ENCODE results near the gene MZT1. TPM values are rescaled to one million over a fixed set of nuclear protein-coding genes. Genes with fewer than 3 reads are reported as not detected.

Gene MZT1
- total RNA-seq, 6 donors from 2014 or later = 2.2 to 9.4 (median 7.6) TPM; not detected in 1

- ATAC-seq (ENCODE audit: low FRiP score in 2 of 2) (no peak), DNase-seq (no peak)
- no peaks in the 10 kb centered on the region for H3K4me1 ChIP-seq
- H3K4me3 ChIP-seq = no peak overlapping the region
- no peaks in the 10 kb centered on the region for H3K36me3 ChIP-seq
- no peaks in the 10 kb centered on the region for H3K9me3 ChIP-seq
- H3K27ac ChIP-seq = no peak overlapping the region
- H3K27me3 ChIP-seq = no peaks in the 10 kb centered on the region
- no peak for TF ChIP-seq CTCF (IDR thresholded peaks at IDR 0.05)
Observed at GRCh38 chr13:72677431-72677830, 50.0 kb downstream of the MZT1 start.

GRCh38 chr13:72666391-72666790 lies 61.0 kb downstream of the MZT1 start:
- Histone ChIP-seq H3K9me3 (no peaks in the 10 kb centered on the region), H3K4me3 (no peak overlapping the region), H3K27me3 (no peaks in the 10 kb centered on the region), H3K36me3 (no peaks in the 10 kb centered on the region), H3K27ac (no peak overlapping the region), H3K4me1 (no peaks in the 10 kb centered on the region)
- DNase-seq (no peak), ATAC-seq (ENCODE audit: low FRiP score in 2 of 2) (no peak)
- 93 to 95% methylated on average over 1 of the region's 1 CpG for WGBS, 2 donors
- TF ChIP-seq POLR2A (IDR thresholded peaks at IDR 0.05) (no peak), EP300 (IDR thresholded peaks at IDR 0.05) (no peak), POLR2AphosphoS5 (IDR thresholded peaks at IDR 0.05) (no peak), CTCF (IDR thresholded peaks at IDR 0.05) (no peak)

GRCh38 chr13:72662548-72662947 lies 64.9 kb downstream of the MZT1 start:
- Histone ChIP-seq H3K36me3 (no peaks in the 10 kb centered on the region), H3K4me3 (no peak overlapping the region), H3K27me3 (no peaks in the 10 kb centered on the region), H3K27ac (no peak overlapping the region), H3K9me3 (no peaks in the 10 kb centered on the region), H3K4me1 (no peaks in the 10 kb centered on the region)
- no peak for ATAC-seq (ENCODE audit: low FRiP score in 2 of 2)
- no peak for DNase-seq
- TF ChIP-seq POLR2A (IDR thresholded peaks at IDR 0.05) = no peak
- no peak for TF ChIP-seq CTCF (IDR thresholded peaks at IDR 0.05)
- no peak for TF ChIP-seq EP300 (IDR thresholded peaks at IDR 0.05)
- no peak for TF ChIP-seq POLR2AphosphoS5 (IDR thresholded peaks at IDR 0.05)

Small RNAs within 50 kb of the gene (small RNA-seq; reads per million reads assigned to genes)
- gene RNU6-80P = 0 reads per million in 4 donors

Other genes with a start within 250 kb of the MZT1 start
- 1 to 10 TPM; 2.1 to 5.5 (median 2.7) TPM for gene BORA, start 294 bp upstream of the MZT1 start, total RNA-seq
- 10 to 100 TPM in 5 of 6 donors, 1 to 10 TPM in 1; 7.3 to 32.3 (median 26.8) TPM for gene DIS3, start 54.3 kb upstream of the MZT1 start, total RNA-seq
- 10 to 100 TPM; 14.1 to 80.7 (median 21.4) TPM for gene PIBF1, start 54.5 kb upstream of the MZT1 start, total RNA-seq

All from upper lobe of left lung (tissue), 6 donors.